Mesothelial cell of epicardium (in vitro differentiated cells): ENCODE measurements around the gene TYMP. TPM values are rescaled to one million over a fixed set of nuclear protein-coding genes. Genes with fewer than 3 reads are reported as not detected.

Source experiments
- DNase-seq, 2 experiments: peaks; one replicate each; pipeline ENCODE4 v3.0.0; 2021; ENCODE audit warnings: low spot score in 2 of 2; ENCODE audit not compliant: unreplicated experiment in 2 of 2
- H3K27ac Mint-ChIP-seq: 2 replicates; pipeline ENCODE4 v1.8.0; 2021; ENCODE audit warnings: mixed read lengths
- H3K27me3 Mint-ChIP-seq: 2 replicates; pipeline ENCODE4 v1.8.0; 2021; ENCODE audit warnings: low read depth, mixed read lengths
- H3K36me3 Mint-ChIP-seq: 2 replicates; pipeline ENCODE4 v1.8.0; 2021; ENCODE audit warnings: mixed read lengths
- H3K4me1 Mint-ChIP-seq: 2 replicates; pipeline ENCODE4 v1.8.0; 2021; ENCODE audit warnings: mixed read lengths
- H3K4me3 Mint-ChIP-seq: 2 replicates; pipeline ENCODE4 v1.8.0; 2021; ENCODE audit warnings: mild to moderate bottlenecking, moderate library complexity, mixed read lengths
- H3K9me3 Mint-ChIP-seq: 2 replicates; pipeline ENCODE4 v1.8.0; 2021; ENCODE audit warnings: mixed read lengths
- CTCF ChIP-seq: fragments of 200-600 bp; sonication (generic); IDR thresholded peaks from one replicate; pipeline ENCODE4 v1.5.0; 2021; ENCODE audit warnings: antibody characterized with exemption; ENCODE audit not compliant: unreplicated experiment
- total RNA-seq: library from RNA; stranded (reverse); gene quantifications from 3 replicates; pipeline ENCODE4 v1.2.1, GENCODE V29; 2021

Gene TYMP
- total RNA-seq, 1 donor from 2014 or later, result 9.3 TPM

DNA sequence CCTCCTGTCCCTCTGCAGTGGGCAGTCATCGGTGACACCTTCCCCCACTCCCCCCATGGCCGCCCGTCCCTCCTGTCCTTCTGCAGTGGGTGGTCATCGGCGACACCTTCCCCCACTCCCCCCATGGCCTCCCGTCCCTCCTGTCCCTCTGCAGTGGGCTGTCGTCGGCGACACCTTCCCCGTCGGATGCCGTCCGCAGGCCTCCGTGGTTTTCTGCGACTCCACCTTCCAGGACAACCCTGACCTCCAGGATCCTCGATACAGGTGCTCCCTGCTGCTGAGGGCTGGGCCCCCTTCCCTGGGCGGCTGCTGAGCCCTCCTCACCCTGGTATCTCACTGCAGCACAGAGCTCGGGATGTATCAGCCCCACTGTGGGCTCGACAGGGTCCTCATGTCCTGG, 40.9 kb downstream of the TYMP start:
- no peak overlapping the region for H3K4me3 Mint-ChIP-seq
- no peak for TF ChIP-seq CTCF

GRCh38 chr22:50488006-50488677, 41.7 kb downstream of the TYMP start:
- TF ChIP-seq CTCF, result no peak
- Mint-ChIP-seq H3K9me3 (no peaks in the 10 kb centered on the region), H3K4me1 (no peaks in the 10 kb centered on the region), H3K27me3 (peaks cover 15% of the 10 kb centered on the region), H3K36me3 (no peaks in the 10 kb centered on the region), H3K4me3 (no peak overlapping the region), H3K27ac (no peak overlapping the region)
- no peak for DNase-seq

More for the DNA sequence above, 40.9 kb downstream of the TYMP start:
- H3K9me3 Mint-ChIP-seq, result no peaks in the 10 kb centered on the region
- no peaks in the 10 kb centered on the region for H3K36me3 Mint-ChIP-seq
- H3K27me3 Mint-ChIP-seq, result peaks cover 13% of the 10 kb centered on the region
- no peak overlapping the region for H3K27ac Mint-ChIP-seq
- DNase-seq, result no peak
- no peaks in the 10 kb centered on the region for H3K4me1 Mint-ChIP-seq

DNA sequence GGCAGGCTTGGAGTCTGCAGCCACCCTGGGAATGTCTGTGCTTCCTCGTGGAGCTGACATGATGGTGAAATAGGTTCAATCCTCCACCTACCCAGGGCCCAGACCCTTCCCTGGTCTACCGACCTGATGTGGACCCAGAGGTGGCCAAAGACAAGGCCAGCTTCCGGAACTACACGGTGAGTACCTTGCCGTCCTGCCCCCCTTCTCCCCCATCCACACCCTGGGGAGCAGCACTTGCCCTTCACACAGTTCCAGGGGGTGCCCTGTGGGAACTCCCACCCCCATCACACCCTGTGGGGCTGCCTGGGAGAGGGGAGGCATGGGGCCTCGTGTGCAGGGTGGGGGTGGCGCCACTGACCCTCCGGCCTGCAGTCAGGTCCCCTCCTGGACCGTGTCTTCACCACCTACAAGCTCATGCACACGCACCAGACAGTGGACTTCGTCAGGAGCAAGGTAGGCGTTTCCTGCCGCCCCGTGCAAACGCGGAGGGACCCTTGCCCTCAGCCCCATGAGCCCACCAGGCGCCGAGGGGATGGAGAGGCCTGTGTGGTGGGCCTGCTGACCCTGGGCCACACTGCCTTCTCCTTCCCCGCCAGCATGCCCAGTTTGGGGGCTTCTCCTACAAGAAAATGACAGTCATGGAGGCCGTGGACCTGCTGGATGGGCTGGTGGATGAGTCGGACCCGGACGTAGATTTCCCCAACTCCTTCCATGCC, 42.4 kb downstream of the TYMP start:
- H3K9me3 Mint-ChIP-seq, result no peaks in the 10 kb centered on the region
- H3K36me3 Mint-ChIP-seq, result no peaks in the 10 kb centered on the region
- no peaks in the 10 kb centered on the region for H3K4me1 Mint-ChIP-seq
- TF ChIP-seq CTCF, result no peak
- no peak overlapping the region for H3K4me3 Mint-ChIP-seq
- H3K27ac Mint-ChIP-seq, result no peak overlapping the region
- peaks cover 19% of the 10 kb centered on the region for H3K27me3 Mint-ChIP-seq
- no peak for DNase-seq

DNA sequence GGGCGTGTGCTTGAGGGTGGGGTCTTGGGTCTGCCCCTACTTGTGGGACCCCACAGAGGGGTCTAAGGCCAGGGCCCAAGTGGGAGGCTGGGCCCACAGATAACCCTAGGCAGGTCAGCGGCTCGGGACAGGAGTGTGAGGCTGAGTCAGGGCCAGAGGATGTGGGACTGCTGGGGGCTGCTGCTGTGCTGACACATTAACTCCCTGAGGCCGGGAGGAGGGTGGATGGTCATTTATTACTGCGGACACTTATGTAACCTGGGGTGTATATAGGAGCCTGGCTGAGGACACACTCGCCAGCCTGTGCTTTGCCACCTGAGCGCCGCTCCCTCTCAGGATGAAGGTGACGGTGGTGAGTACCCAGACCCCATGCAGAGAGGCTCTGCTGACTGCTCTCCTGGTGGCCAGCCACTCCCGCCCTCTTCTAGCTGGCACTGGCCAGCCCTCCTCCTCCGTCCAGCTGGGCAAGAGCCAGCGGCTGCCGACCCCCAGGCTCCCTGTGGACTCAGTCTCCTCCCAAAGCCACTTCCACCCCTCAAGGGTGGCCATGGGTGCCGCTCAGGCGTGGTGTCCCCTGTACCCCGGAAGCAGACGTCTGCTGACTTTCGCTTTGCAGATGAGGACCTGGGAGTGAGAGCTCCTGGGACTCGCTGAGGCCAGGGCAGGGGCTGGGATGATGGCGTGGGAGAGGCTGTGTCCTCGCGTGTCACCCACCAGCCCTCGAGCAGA, 43.1 kb downstream of the TYMP start, which contains the start of gene MIOX:
Gene MIOX, plus strand, starts transcription at position 299 of the 729 bp plus-strand sequence. Its CDS starts 39 bp downstream, at position 338.
- H3K9me3 Mint-ChIP-seq, result no peaks in the 10 kb centered on the region
- DNase-seq, result no peak
- TF ChIP-seq CTCF, result no peak
- no peak within 1 kb of the TSS for H3K27ac Mint-ChIP-seq
- H3K4me1 Mint-ChIP-seq, result no peaks in the 10 kb centered on the region
- no peak within 1 kb of the TSS for H3K4me3 Mint-ChIP-seq
- H3K36me3 Mint-ChIP-seq, result no peaks in the 10 kb centered on the region
- peaks cover 24% of the 10 kb centered on the region for H3K27me3 Mint-ChIP-seq

DNA sequence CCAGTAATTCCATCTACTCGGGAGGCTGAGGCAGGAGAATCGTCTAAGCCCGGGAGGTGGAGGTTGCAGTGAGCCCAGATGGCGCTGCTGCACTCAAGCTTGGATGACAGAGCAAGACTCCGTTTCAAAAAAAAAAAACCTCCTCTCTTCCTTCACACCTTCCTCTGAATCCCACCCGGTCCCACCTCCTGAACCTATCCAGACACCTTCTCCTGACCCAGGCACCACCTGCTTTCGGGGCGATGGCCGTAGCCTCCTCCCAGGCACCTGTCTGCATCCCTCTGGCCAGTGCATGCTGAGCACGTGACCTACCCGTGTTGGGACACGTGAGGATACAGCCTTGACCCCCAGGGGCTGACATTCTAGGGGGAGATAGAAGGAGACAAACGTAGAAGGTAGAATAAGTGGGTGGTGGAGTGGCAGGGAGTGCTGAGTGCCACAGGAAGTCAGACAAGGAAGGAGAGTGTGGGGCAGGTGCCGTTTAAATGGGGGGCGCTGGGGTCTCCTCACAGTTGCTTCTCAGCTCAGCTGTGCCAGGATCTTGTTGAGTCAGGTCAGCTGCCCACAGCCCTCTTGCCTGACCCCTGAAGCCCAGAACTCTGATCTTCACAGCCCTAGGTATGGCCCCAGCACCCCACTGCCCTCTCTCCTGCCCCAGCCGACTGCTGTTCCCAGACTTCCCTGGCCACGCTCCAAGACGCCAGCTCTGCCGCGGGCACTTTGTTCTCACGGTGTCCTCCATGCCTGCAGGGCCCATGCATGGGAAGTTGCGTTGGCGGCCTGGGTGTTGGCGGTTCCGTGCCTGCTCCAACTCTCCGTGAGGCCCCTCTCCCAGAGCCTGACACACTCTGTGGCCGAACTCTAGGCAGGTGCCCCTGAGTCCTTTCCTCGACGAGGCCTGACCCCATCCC, 44.3 kb downstream of the TYMP start:
- no peak overlapping the region for H3K27ac Mint-ChIP-seq
- no peaks in the 10 kb centered on the region for H3K36me3 Mint-ChIP-seq
- no peaks in the 10 kb centered on the region for H3K4me1 Mint-ChIP-seq
- no peak overlapping the region for H3K4me3 Mint-ChIP-seq
- H3K9me3 Mint-ChIP-seq, result no peaks in the 10 kb centered on the region
- no peak for DNase-seq
- peaks cover 29% of the 10 kb centered on the region for H3K27me3 Mint-ChIP-seq
- TF ChIP-seq CTCF, result no peak
